ENCODE measurements around the gene ABHD6.
"Not testable (repeated sequence)": the region's sequence is repeated elsewhere in the genome, so short reads cannot be mapped to it uniquely, and the experiment has no call there.

The ABHD6 gene

DNA sequence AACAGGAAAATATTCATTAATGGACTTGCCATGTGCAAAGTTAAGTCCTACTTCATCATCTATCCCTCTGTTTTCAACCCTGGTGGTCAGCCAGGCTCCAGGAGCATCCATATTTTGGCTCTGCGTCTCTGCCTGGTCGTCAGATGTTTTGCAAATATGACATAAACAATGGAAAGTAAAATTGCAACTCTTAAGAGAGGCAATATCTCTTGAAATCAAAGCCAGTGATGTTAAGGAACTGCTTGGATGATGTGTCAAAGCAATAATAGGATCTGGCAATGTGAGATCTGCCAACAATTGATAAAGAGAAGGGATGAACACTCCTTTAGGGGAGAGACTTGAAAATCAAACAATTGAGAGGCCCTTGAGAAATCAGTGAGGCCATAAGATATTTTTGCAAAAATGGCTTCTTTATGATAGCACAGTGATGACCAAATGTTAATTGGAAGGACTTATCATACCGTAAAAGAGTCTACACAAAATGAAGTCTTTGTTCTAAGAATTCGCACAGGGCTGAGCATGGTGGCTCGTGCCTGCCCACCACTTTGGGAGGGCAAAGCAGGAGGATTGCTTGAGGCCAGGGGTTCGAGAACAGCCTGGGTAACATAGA, 6.5 kb downstream of the ABHD6 start:
- no peak for DNase-seq

DNA sequence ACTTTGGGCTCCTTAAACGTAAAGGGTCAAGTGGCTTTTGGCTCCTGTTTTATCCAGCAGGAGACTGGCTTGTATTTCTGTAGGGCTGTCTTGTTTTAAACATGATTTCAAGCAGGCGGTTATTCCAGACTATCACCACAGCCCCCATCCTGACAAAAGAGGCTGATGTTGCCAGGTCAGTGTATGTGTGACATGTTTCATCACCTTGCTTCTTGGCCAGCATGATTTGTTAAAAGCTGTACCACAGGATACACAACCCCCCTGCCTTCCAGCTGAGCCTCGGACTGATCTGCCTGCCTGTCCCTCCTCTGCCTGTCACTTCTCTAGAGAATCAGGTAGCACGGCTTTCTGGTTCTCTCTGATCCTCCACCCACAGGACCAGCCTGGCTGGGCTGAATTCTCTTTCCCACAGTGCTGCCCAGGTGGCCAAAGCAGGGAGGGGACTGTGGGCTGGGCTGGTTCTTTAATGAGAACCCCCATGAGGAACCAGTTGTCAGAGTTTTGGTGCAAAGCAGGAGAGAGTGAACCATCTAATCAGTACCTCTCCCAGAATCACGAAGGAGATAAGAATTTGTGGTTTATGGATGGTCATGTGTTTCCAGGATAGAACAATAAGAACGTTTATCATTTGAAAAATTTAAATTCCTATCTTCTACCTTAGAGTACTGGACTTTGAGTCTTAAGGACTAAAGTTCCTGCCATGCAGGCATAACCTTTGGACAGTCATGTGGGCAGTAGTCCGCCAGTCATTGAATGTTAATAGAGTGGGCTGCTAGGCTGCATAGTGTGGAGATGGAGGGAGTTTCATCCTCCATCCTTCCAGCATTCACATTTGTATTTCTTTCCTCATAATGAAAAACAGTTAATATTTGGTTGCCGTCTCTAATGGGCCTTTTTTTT, 8.8 kb downstream of the ABHD6 start:
- no peak for DNase-seq

- no peak for DNase-seq
Measured at GRCh38 chr3:58249358-58250092, 11.9 kb downstream of the ABHD6 start.

GRCh38 chr3:58250093-58250707, 12.6 kb downstream of the ABHD6 start:
- no peak for DNase-seq

DNA sequence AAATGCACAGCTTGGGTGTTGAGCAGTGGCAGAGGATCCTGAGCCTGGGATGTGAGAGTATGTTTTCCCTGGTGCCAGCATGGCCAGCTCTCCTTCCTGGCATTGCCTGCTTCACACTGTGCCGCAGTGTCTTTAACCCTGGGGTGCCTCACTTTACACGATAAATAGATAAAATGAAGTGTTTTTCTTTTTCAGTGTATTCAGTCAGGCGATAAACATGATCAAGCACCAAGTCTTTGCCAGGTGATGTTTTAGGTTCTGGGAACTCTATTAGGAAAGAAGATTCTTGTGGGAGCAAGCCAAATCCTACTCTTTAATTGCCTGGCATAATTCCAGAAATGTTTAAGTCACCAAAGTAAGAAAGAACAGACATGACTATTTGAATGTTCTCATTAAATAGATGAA, 14.0 kb downstream of the ABHD6 start:
- no peak for DNase-seq

DNA sequence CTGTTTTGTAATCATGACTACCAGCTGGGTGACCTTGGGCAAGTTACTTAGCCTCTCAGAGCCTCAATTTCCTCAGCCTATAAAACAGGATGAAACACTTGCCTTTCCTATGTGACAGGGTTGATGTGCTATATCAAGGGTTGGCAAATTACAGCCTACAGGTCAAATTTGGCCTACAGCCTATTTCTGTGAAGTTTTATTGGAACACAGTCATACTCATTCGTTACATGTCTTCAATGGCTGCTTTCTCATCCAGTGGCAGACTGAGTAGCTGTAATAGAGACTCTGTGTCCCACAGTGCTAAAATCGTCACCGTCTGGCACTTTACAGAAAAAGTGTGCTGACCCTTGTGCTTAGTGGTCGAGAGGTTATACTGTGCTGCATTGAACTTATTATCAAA, 16.6 kb downstream of the ABHD6 start:
- no peak for DNase-seq

- no peak for DNase-seq
Measured at GRCh38 chr3:58256061-58256460, 18.5 kb downstream of the ABHD6 start.

DNA sequence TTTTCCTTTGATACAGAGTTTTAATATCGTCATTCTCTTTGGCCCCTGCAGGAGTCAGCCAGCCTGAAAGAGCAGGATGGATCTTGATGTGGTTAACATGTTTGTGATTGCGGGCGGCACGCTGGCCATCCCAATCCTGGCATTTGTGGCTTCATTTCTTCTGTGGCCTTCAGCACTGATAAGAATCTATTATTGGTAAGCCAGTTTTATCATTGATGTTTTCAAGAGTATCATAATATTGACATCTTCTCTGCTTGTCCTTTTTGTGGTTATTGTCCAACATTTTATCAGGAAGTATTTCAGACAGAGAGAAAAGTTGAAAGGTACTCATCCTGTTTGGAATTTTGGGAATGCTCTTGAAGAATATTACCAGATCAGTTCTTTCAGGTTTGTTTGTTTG, 18.9 kb downstream of the ABHD6 start:
- no peak for DNase-seq

DNA sequence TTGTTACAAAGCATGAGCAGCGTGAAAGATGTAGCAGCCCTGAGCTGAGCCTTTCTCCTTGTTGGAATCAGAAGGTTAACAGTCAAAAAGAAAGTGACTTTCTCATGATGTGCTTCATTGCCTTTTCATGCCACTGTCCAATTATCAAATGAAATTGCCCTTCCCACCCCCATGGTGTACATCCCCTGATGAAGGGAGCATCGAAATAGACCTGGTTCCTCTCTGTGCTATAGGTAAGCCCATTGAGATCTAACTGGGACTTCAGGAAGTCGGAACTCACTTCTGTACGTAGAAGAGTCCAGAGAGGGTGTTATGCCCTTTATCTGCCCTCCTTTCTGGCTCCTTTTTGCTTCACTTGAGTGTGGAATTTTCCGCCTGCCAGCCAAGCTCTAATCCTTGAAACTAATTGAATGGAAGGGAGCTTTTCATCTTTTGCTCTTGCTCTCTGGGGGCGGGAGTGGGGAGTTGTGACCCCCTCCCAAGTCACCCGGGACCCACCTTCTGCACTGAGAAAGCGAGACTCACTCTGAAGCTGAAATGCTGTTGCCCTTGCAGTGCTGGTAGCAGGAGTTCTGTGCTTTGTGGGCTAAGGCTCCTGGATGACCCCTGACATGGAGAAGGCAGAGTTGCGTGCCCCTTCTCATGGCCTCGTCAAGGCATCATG, 20.9 kb downstream of the ABHD6 start:
- DNase-seq = no peak

DNA sequence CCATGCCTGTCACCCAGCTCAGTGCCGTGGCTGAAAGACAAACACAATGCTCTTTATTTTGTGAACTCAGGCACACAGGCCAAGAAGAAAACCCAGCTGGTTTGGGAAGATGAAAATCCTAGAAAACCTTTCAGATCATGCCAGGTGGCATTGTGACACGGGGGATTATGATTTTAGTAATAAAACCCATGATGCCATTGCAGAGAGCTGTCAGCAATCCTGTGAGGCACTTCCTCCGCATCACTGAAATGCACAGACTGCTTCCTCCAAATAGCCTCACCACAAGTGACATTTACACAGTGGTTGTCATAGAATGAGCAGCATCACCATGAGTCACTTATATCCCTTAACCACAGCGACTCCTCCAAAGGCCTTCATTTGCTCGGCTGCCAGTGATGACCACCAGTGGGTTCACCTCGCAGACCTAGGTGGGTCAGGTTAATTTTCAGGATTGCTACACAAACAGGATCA, 22.7 kb downstream of the ABHD6 start:
- DNase-seq = no peak

DNA sequence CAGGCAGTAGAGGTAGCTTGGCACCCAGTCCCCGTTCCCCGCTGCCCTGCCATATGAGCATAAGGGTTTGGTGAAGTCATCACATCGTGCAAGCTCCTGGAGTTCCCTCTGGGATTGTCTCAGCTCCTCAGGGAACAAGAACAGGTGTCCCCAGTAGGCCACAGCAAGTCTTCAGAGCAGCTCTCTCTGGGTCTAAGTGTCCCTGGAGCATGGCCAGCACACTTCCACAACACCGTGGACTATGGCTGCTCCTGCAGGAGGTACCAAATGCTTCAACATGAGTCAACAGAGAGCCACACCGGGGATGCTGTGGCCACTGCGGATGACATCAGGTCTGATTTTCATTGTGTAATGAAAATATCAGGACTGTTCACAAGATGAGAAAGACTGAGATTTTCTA, 23.1 kb downstream of the ABHD6 start:
- no peak for DNase-seq

- no peak for DNase-seq
Measured at GRCh38 chr3:58261954-58262666, 24.5 kb downstream of the ABHD6 start.

DNA sequence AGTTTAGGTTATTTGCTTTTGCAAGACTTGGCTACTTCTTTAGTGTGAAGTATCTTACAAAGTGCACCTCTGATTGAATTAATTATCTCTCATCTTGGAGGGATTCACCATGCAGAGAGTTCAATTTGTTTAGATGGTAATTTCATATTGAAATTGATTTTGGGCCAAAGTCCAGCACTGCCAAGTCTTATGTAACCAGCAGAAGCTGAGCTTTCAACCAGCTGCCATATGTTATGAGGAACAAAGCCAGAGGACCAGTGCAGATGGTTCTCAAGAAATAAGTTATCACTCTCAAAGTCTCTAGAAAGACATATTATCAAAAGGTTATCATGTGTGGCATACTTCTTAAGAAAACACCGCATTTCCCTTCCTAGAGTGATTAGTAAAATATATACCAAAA, 29.0 kb downstream of the ABHD6 start:
- no peak for DNase-seq

GRCh38 chr3:58267543-58267942, 30.0 kb downstream of the ABHD6 start:
- not testable (repeated sequence) for DNase-seq

GRCh38 chr3:58269356-58269755, 31.8 kb downstream of the ABHD6 start:
- no peak for DNase-seq

DNA sequence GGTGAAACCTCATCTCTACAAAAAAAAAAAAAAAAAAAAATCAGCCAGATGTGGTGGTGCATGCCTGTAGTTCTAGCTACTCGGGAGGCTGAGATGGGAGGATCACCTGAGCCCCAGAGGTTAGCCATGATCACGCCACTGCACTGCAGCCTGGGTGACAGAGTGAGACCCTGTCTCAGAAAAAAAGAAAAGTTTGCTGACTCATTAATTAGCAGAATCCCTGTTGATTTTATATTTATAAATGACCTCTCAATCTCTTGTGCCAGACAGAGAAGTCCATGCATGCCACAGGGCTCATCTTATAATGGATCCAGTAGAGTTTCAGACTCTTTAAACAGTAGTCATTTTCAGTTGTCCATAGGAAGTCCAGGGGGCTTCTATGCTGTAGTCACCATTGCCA, 32.9 kb downstream of the ABHD6 start:
- no peak for DNase-seq

DNA sequence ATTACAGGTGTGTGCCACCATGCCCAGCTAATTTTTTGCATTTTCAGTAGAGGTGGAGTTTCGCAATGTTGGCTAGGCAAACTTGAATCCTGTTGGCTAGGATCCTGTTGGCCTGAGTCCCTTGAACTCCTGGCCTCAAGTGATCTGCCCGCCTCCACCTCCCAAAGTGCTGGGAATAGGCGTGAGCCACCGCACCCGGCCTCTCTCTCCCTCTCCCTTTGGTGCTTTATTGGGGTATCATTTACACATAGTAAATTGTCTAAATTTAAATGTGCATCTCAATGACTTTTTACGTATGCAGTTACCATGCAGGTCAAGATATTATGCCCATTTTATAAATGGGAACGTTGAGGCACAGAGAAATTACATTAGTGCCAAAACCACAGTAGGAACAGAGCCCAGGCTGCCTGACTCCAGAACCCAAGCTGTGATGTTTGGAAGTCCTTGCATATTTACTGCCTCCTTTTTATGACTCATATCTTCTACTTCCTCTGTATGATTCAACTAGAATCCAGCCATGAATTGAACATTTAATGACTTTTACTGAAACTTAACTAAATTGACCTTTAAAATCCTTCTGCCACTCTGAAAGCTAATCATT, 34.4 kb downstream of the ABHD6 start:
- DNase-seq = no peak

DNA sequence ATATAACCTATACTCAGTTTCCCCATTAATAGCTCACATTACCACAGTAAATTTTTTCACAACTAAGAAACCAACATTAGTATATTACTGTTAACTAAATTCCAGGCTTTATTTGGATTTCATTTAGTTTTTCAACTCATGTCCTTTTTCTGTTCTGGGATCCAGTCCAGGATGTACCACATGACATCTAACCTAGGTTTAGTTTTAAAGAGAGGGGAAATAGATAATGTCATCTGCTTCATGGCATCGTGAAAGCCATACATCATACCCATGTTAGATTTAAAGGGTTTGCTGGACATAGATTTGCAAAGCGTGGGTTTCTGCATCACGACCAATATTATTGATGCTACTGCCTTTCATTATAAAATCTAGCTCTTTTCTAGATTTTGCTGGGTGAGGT, 35.3 kb downstream of the ABHD6 start:
- DNase-seq = no peak

- not testable (repeated sequence) for DNase-seq
Measured at GRCh38 chr3:58273362-58273761, 35.8 kb downstream of the ABHD6 start.

DNA sequence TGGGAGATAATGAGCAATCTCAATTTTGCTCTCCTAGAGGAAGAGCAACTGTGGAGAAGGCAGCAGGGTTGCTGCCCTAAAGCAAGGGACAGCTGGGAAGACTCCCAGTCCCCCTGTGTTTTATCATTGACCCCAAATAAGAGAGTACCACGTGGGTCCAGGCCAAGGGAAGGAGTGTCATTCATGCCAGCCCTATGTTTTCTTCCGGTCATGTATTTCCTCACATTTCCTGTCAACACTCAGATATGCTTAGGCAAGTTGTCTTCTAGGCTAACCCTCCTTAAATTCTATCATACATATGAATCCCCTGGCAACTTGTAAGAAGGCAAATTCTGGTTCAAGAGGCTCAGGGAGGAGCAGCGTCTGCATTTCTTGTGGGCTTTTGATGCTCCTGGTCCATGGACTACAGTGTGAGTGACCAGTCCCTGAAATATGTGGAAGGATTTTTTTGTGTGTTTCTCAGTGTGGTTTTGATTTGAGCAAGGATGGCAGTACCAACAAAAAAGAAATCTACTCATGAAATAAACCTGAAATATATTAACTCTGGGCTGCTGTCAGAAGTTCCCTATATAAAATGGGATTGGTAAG, 36.5 kb downstream of the ABHD6 start:
- no peak for DNase-seq

DNA sequence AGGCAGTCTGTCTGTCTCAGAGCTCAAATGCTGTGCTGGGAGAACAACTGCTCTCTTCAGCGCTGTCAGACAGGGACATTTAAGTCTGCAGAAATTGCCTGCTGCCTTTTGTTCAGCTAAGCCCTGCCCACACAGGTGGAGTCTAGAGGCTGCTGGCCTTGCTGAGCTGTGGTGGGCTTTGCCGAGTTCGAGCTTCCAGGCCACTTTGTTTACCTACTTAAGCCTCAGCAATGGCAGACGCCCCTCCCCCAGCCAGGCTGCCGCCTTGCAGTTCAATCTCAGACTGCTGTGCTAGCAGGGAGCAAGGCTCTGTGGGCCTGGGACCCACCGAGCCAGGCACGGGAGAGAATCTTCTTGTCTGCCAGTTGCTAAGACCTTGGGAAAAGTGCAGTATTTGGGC, 43.5 kb downstream of the ABHD6 start:
- DNase-seq = no peak
